HG03159 (cell line): ENCODE results near the gene PTPRCAP.

ENCODE experiments used
- ATAC-seq: cut with Tn5 transposase; IDR thresholded peaks from one replicate; pipeline ENCODE4 v1.9.1; 2021; ENCODE audit warnings: mild to moderate bottlenecking, moderate library complexity; ENCODE audit not compliant: unreplicated experiment

The PTPRCAP gene

GRCh38 chr11:67441731-67442351 lies 4.4 kb upstream of the PTPRCAP start:
- no peak for ATAC-seq

GRCh38 chr11:67441098-67441563 lies 3.6 kb upstream of the PTPRCAP start:
- ATAC-seq, result no peak

- no peak for ATAC-seq
These were observed 3.0 kb upstream of the PTPRCAP start for GRCh38 chr11:67440229-67441097.

DNA sequence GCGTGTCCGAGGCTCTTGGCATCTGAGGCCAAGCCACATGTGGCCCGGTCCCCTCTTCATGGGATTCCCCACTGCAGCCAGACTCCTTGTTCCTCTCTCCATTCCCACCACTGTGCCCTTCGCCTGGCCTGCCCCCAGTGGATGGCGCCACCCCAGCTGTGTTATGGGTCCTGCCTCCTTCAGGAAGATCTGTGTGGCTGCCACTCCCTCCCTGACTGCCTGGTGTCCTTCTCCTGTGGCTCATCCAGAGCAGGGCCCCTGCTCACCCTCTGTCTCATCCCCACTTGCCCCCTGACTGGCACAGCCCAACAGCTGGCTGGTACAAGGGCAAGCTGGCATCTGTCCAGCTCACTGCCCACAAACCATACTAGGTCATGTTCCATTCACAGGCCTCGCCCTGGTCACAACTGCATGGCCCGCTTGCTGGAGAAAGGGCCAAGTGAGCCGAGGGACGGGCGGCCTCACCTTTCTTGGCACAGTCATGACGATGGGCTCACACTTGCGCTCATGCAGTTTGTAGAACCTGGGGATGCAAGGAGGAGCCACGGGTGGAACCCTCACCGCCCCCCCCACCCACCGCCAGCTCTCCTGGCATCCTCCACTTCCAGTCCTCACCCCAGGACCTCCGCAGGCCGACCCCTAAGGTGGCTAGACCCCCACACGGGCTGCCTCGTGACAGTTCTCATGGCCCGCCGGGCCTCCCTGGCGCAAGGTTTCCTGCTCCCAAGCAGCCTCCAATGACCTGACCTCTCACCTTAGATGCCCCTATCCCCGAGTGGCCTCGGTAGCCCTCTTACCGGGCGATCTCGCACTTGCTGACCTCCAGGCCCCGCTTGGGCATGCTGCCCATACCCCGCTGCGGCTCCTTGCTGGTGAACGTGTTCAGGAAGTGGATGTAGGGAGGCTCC lies 2.1 kb upstream of the PTPRCAP start:
- ATAC-seq, result no peak

DNA sequence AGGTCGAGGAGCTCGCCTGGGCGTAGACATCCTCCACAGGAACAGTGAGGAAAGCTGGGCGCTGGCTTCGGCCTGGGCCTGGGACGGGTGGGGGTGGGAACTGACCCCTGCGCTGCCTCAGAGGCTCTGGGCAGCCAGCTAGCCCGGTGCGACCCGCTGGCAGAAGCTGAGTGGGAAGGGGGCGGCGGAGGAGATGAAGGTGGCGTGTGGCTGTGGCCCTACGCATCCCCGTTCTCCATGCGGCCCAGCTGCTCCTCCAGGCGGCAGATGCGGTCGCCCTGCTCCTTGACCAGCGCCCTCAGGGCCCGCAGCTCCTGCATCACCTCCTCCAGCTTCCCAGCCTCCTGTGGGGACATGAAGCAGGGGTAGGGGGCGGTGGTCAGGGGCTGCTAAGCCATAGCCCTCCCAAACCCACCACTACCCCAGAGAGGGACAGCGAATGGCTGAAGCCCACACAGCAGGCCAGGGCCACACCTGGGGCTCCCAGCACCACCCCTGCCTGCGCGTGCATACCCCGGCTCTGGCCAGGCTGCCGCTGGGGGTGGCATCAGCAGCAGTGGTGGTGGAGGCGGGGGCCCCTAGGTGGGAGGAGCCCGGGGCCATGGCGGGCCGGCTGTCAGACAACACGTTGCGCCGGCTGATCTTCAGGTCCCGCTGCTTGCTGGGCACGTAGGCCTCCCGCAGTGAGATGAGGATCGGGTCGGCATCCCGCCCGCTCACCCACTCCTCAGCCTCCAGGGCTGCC lies 848 bp upstream of the PTPRCAP start:
- no peak for ATAC-seq

DNA sequence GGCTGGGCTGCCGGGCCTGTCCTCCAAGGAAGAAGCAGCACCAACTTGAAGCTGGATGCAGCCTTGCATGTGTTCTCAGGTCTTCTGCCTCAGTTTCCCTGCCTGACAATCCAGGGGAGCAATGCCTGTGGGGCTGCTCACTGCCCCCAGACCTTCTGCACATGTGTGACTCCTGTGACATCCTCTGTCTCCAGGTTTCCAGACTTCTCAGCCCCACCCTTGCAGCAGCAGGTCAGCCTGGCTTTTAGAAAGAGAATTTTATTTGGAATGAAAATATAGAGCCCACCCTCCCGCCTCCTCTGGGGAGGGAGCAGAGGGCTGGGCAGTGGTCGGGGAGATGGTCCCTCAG lies 301 bp upstream of the PTPRCAP start:
- ATAC-seq, result no peak

- no peak for ATAC-seq
These were observed 912 bp downstream of the PTPRCAP start for GRCh38 chr11:67436459-67437081.

DNA sequence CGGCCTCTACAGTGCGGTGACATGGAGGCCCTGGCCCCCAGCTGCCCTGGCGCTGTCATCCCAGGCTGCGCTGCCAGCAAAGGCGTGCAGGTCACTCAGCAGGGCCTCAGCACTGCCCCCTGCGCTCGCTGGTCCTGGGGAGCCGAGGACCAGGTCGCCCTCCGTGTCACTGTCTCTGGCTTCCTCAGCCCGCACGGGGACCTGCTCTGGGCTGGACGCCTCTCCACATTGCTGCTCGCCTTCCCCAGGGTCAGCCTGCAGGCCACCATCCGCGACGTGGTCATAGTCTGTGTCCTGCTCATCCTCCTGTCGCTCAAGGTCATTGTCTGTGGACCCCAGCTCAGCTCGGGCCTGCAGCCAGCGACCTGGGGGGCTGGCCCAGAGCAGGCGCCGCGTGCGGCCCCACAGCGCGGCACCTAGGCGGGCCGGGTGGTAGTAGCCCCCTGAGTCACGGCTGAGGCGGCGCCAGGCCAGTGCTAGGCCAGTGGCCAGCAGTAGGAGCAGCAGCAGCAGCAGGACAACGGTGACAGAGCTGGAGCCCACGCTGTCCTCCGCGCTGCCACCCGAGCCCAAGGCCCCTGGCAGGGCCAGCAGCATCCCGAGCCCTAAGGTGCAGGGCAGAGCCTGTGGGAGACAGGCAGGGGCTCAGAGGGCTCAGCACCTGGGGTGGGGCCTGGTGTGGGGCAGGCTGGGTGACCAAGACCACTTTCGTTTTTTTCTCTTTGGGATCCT lies 1.6 kb downstream of the PTPRCAP start:
- no peak for ATAC-seq

DNA sequence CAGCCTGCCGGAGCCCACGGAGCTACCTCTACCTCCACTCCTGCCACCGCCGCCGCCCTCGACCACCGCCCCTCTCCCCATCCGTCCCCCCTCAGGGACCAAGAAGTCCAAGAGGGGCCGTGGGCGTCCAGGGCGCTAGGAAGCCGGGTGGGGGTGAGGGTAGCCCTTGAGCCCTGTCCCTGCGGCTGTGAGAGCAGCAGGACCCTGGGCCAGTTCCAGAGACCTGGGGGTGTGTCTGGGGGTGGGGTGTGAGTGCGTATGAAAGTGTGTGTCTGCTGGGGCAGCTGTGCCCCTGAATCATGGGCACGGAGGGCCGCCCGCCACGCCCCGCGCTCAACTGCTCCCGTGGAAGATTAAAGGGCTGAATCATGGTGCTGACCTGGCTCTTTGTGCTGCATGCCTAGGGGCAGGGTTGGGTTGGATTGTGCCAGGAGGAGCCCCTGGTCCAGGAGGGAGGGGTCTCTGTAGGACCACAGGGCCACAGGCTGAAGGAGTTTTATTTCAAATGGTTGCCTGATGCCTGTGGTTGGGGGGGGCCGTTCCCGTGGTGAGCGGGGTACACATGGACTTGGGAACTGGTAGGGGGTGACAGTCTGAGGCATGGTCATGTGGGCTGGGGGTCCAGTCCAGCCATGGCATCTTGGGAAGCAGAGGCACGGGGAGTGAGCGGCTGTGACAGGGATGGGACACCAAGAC lies 2.3 kb downstream of the PTPRCAP start:
- ATAC-seq, result no peak

DNA sequence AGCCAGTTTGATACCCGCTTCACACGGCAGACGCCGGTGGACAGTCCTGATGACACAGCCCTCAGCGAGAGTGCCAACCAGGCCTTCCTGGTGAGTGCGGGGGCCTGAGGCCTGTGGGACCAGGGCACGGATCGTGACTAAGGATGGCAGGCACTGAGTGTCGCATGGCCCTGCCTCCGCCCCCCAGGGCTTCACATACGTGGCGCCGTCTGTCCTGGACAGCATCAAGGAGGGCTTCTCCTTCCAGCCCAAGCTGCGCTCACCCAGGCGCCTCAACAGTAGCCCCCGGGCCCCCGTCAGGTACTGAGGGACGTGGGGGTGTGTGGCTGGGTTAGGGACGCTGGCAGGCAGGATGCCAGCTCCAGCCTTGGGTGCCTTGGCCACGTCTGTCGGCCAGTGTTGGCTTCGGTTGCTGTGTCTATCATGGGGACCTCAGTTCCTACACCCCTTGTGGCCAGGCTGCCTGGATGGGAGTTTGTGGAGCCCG lies 3.0 kb downstream of the PTPRCAP start:
- no peak for ATAC-seq

GRCh38 chr11:67433536-67434394 lies 3.7 kb downstream of the PTPRCAP start:
- ATAC-seq, result no peak

DNA sequence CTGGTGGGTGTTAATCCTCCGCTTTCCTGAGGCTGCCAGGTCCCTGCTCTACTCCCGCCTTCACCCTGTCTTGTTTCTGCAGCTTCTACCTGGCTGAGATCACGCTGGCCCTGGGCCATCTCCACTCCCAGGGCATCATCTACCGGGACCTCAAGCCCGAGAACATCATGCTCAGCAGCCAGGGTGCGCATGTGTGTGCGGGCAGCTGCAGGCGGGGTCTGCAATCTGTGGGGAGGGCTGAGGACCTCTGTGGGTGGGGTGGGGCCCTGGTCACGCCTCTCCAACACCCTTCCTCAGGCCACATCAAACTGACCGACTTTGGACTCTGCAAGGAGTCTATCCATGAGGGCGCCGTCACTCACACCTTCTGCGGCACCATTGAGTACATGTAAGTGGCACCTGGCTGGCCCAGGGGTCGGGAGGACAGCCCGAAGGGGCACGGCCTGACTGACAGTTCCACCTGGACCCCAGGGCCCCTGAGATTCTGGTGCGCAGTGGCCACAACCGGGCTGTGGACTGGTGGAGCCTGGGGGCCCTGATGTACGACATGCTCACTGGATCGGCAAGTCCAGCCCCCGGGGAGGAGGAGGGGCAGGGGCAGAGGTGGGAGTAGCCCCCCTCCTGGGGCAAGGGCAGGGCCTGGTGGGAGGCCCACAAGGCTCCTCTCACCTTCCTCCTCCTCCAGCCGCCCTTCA lies 4.7 kb downstream of the PTPRCAP start:
- ATAC-seq, result no peak

- ATAC-seq, result no peak
These were observed 5.9 kb downstream of the PTPRCAP start for GRCh38 chr11:67431346-67432249.

- no peak for ATAC-seq
These were observed 7.8 kb downstream of the PTPRCAP start for GRCh38 chr11:67429722-67430121.

DNA sequence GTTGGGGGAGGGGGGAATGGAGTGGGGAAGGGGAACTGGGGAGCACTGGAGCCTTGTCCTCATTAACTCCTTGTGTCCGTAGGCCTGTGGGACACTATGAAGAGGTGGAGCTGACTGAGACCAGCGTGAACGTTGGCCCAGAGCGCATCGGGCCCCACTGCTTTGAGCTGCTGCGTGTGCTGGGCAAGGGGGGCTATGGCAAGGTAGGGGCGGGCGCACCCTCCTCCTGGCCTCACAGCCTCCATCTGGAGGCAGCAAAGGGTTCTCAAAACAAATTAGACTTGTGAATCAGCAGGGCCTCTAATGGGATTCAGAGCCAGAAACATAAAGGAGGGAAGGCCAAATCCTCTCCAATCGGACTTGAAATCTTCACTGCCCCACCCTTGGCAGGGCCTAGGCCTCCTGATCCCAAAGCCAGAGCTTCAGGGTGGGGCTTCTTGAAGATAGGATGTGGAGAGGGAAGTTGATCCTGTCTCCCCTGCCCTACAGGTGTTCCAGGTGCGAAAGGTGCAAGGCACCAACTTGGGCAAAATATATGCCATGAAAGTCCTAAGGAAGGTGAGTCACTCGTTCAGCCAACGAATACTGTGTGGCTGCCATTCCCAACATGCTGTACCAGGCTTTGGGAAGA lies 8.3 kb downstream of the PTPRCAP start:
- ATAC-seq, result no peak
